Stimulated activated CD8-positive, alpha-beta memory T cell treated with anti-CD3 and anti-CD28 coated beads, Interleukin-2, amount 100 ng/mL, for 1 hour (primary cell): ENCODE data around the gene FAIM2.

ENCODE experiments used
- DNase-seq, 2 donors: peaks; one replicate each; pipeline ENCODE4 v3.0.0-alpha.2; 2020; ENCODE audit warnings: low read depth in 2 of 2

FAIM2 gene

GRCh38 chr12:49824895-49825294, 78.8 kb downstream of the FAIM2 start:
- no peak for DNase-seq

GRCh38 chr12:49824416-49824815, 79.3 kb downstream of the FAIM2 start:
- no peak for DNase-seq

GRCh38 chr12:49823951-49824350, 79.7 kb downstream of the FAIM2 start:
- DNase-seq = no peak

GRCh38 chr12:49823350-49823749, 80.3 kb downstream of the FAIM2 start:
- DNase-seq = no peak

- no peak for DNase-seq
Measured at GRCh38 chr12:49821373-49822287, 82.1 kb downstream of the FAIM2 start.

- DNase-seq = no peak
Measured at GRCh38 chr12:49819786-49820185, 83.9 kb downstream of the FAIM2 start.

GRCh38 chr12:49818241-49818895, 85.3 kb downstream of the FAIM2 start:
- DNase-seq = no peak
